Loucy (cell line): Measurements from ENCODE around the gene CDKL1.

Source experiments
- H2AFZ ChIP-seq: fragments of 200-600 bp; sonication (generic); 2 replicates; pipeline ENCODE4 v1.6.0; 2016; ENCODE audit warnings: antibody characterized with exemption, mild to moderate bottlenecking, low read length, moderate library complexity
- H3F3A ChIP-seq: fragments of 200-600 bp; 2 replicates; pipeline ENCODE4 v1.6.0; 2016; ENCODE audit warnings: antibody characterized with exemption, low read depth, mild to moderate bottlenecking
- H3K27me3 ChIP-seq: fragments of 200-600 bp; sonication (generic); 2 replicates; pipeline ENCODE4 v1.6.1; 2014; ENCODE audit warnings: low read length, mild to moderate bottlenecking; ENCODE audit not compliant: insufficient read depth, poor library complexity, severe bottlenecking
- H3K36me3 ChIP-seq: fragments of 200-600 bp; sonication (generic); 2 replicates; pipeline ENCODE4 v1.6.1; 2016; ENCODE audit warnings: low read length; ENCODE audit not compliant: insufficient read depth
- H3K4me1 ChIP-seq: fragments of 200-600 bp; sonication (generic); 2 replicates; pipeline ENCODE4 v1.5.1; 2014; ENCODE audit warnings: low read length, mild to moderate bottlenecking; ENCODE audit not compliant: insufficient read depth, poor library complexity, severe bottlenecking
- H3K4me2 ChIP-seq: fragments of 200-600 bp; sonication (generic); 2 replicates; pipeline ENCODE4 v1.6.0; 2014; ENCODE audit warnings: antibody characterized with exemption, low read length, low read depth, mild to moderate bottlenecking; ENCODE audit not compliant: poor library complexity, severe bottlenecking
- H3K4me3 ChIP-seq: fragments of 200-600 bp; sonication (generic); 2 replicates; pipeline ENCODE4 v1.5.1; 2014; ENCODE audit warnings: low read length, mild to moderate bottlenecking, mixed read lengths; ENCODE audit not compliant: poor library complexity, severe bottlenecking
- H3K79me2 ChIP-seq: fragments of 200-600 bp; sonication (generic); 2 replicates; pipeline ENCODE4 v1.6.1; 2014; ENCODE audit warnings: low read length; ENCODE audit not compliant: insufficient read depth
- H3K9ac ChIP-seq: fragments of 200-600 bp; sonication (generic); 2 replicates; pipeline ENCODE4 v1.6.0; 2014; ENCODE audit warnings: mild to moderate bottlenecking, low read depth, low read length, moderate library complexity; ENCODE audit not compliant: poor library complexity, severe bottlenecking
- H3K9me2 ChIP-seq: fragments of 200-600 bp; sonication (generic); replicated peaks from 2 replicates; pipeline ENCODE4 v1.6.1; 2016; ENCODE audit warnings: low read depth, low read length, mixed read lengths
- H3K9me3 ChIP-seq: fragments of 200-600 bp; sonication (generic); 2 replicates; pipeline ENCODE4 v1.6.1; 2014; ENCODE audit warnings: mild to moderate bottlenecking, antibody characterized with exemption, low read length, low read depth; ENCODE audit not compliant: insufficient read depth
- H4K20me1 ChIP-seq: fragments of 200-600 bp; sonication (generic); 2 replicates; pipeline ENCODE4 v1.6.0; 2014; ENCODE audit warnings: antibody characterized with exemption, low read length, mild to moderate bottlenecking; ENCODE audit not compliant: insufficient read depth, poor library complexity, severe bottlenecking
- EZH2phosphoT487 ChIP-seq: fragments of 200-600 bp; IDR thresholded peaks from 2 replicates; pipeline ENCODE4 v1.6.1; 2018; ENCODE audit warnings: antibody characterized with exemption, mild to moderate bottlenecking, moderate library complexity, borderline replicate concordance
- TF ChIP-seq, protein P1 (sequence below): fragments of 200-600 bp; sonication (generic); conservative IDR thresholded peaks from 2 replicates; pipeline ENCODE4 v1.5.1; 2014; ENCODE audit warnings: mild to moderate bottlenecking, antibody characterized with exemption, low read length

The CDKL1 gene

DNA sequence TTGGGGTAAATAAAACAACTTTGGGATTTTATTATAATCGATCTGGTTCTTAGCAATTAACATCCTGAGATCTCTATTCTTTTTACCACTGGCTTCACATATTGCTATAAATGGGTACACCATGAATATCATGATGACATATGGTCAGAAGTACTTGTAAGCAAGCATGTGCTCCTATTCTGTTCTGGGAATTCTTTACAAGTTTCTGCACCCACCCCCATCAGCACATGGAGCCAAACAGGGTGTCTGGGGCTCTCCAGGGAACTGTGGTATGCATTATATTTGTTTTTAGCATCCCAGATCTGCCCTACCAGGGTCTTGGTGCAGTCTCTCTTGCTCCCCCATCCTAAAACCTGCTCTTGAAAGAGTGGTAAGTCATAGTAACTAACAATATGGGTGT lies 53.2 kb downstream of the CDKL1 start:
- Histone ChIP-seq H3K9ac (no peak overlapping the region), H3K79me2 (no peaks in the 10 kb centered on the region), H3F3A (no peaks in the 10 kb centered on the region), H3K27me3 (no peaks in the 10 kb centered on the region), H3K9me3 (no peaks in the 10 kb centered on the region), H3K4me2 (peak overlapping the region; percentile 21), H4K20me1 (no peaks in the 10 kb centered on the region), H3K4me3 (no peak overlapping the region), H3K4me1 (peaks cover 23% of the 10 kb centered on the region), H3K36me3 (no peaks in the 10 kb centered on the region), H3K9me2 (no peaks in the 10 kb centered on the region), H2AFZ (no peak overlapping the region)
- TF ChIP-seq, protein P1, sequence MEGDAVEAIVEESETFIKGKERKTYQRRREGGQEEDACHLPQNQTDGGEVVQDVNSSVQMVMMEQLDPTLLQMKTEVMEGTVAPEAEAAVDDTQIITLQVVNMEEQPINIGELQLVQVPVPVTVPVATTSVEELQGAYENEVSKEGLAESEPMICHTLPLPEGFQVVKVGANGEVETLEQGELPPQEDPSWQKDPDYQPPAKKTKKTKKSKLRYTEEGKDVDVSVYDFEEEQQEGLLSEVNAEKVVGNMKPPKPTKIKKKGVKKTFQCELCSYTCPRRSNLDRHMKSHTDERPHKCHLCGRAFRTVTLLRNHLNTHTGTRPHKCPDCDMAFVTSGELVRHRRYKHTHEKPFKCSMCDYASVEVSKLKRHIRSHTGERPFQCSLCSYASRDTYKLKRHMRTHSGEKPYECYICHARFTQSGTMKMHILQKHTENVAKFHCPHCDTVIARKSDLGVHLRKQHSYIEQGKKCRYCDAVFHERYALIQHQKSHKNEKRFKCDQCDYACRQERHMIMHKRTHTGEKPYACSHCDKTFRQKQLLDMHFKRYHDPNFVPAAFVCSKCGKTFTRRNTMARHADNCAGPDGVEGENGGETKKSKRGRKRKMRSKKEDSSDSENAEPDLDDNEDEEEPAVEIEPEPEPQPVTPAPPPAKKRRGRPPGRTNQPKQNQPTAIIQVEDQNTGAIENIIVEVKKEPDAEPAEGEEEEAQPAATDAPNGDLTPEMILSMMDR: no peak
- no peak for TF ChIP-seq EZH2phosphoT487

DNA sequence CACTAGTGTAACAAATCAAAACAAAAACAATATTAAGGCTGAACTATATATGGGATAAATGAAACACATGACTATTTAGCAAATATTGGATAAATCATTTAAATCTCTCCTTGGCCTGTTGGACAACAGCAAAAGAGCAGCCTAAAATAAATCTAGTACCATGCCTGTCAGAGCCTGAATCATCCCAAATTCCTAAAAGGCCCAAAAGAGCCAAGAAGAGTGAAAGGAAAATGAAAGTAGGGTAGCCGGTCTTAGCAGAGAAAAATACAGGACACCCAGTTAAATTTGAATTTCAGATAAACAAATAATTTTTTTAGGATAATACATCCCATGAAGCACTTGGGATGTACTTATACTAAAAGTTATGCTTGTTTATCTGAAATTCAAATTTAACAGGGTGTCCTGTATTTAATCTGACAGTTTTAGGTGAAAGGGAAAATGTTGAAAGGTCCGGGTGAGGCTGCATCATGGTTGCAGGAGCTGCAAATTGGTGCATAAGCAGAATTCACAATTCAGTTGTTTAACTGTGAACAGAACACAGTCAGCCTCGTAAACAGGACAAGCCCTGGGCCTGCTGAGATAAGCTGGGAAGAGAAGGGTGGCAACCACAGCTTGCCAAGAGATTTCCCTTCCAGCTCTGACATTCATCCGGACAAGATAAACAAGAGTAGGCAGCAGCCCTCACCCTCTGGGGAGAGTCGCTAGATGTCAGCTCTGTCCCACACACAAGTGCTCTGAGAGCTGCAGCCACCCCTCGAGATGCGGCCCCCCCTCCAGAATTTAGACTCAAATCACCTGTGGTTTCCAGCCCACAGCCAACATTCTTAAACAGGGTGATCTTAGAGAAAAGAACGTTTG lies 54.2 kb downstream of the CDKL1 start:
- H4K20me1 ChIP-seq: no peaks in the 10 kb centered on the region

DNA sequence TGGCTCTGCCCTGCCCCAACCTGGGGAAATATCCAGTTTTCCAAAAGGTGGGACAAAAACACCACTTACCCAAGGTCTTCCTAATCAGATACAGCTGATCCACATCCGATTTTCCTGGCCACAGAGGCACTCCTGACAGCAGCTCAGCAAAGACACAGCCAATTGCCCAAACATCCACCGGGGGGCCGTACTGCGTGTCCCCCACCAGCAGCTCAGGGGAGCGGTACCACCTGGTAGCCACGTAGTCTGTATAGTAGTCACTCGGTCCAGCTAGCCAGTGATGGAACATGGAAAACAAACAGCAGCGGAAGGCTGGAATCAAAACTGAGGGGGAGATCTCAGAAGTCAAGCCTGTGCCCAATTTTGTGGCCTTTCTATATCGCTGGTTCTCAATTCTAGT lies 55.7 kb downstream of the CDKL1 start:
- H2AFZ ChIP-seq: no peak overlapping the region
- no peaks in the 10 kb centered on the region for H3K9me3 ChIP-seq
- H3F3A ChIP-seq: no peaks in the 10 kb centered on the region
- H3K4me3 ChIP-seq: no peak overlapping the region
- H3K36me3 ChIP-seq: no peaks in the 10 kb centered on the region
- H3K9me2 ChIP-seq: no peaks in the 10 kb centered on the region
- no peaks in the 10 kb centered on the region for H3K79me2 ChIP-seq
- no peak overlapping the region for H3K4me2 ChIP-seq
- no peaks in the 10 kb centered on the region for H4K20me1 ChIP-seq
- TF ChIP-seq, protein P1: peak; percentile 65
- no peak for TF ChIP-seq EZH2phosphoT487
- H3K27me3 ChIP-seq: no peaks in the 10 kb centered on the region
- no peak overlapping the region for H3K9ac ChIP-seq
- H3K4me1 ChIP-seq: peaks cover 23% of the 10 kb centered on the region

More for the DNA sequence above, 54.2 kb downstream of the CDKL1 start:
- H3K4me3 ChIP-seq: peak overlapping the region; percentile 3
- TF ChIP-seq, protein P1: peak; percentile 80
- TF ChIP-seq EZH2phosphoT487: no peak
- H3K9me3 ChIP-seq: no peaks in the 10 kb centered on the region
- no peaks in the 10 kb centered on the region for H3K79me2 ChIP-seq
- H3K36me3 ChIP-seq: no peaks in the 10 kb centered on the region
- no peaks in the 10 kb centered on the region for H3F3A ChIP-seq
- no peak overlapping the region for H2AFZ ChIP-seq
- H3K9me2 ChIP-seq: no peaks in the 10 kb centered on the region
- H3K27me3 ChIP-seq: no peaks in the 10 kb centered on the region
- H3K4me2 ChIP-seq: peak overlapping the region; percentile 21
- peak overlapping the region; percentile 3 for H3K9ac ChIP-seq
- peaks cover 20% of the 10 kb centered on the region for H3K4me1 ChIP-seq
